C4-2B (cell line): ENCODE measurements around the gene GIPC3.
"Not testable (repeated sequence)": the region's sequence is repeated elsewhere in the genome, so short reads cannot be mapped to it uniquely, and the experiment has no call there.

Experiments used
- H3K27ac ChIP-seq: fragments of 450-650 bp; 2 replicates; pipeline ENCODE4 v1.5.1; 2017
- ZFX ChIP-seq: fragments of 450-650 bp; IDR thresholded peaks from 2 replicates; pipeline ENCODE4 v1.6.1; 2017
- TF ChIP-seq, protein P1 (sequence below): fragments of 450-650 bp; conservative IDR thresholded peaks from 2 replicates; pipeline ENCODE4 v1.5.1; 2017; ENCODE audit warnings: mild to moderate bottlenecking

Gene GIPC3

GRCh38 chr19:3626473-3627350 is 41.4 kb downstream of the GIPC3 start, which contains the start of gene CACTIN:
CACTIN (minus strand) TSS chr19:3626790; CDS start chr19:3626762, 28 bp downstream.
- H3K27ac ChIP-seq, result peak within 1 kb of the TSS; percentile 84
- TF ChIP-seq, protein P1, sequence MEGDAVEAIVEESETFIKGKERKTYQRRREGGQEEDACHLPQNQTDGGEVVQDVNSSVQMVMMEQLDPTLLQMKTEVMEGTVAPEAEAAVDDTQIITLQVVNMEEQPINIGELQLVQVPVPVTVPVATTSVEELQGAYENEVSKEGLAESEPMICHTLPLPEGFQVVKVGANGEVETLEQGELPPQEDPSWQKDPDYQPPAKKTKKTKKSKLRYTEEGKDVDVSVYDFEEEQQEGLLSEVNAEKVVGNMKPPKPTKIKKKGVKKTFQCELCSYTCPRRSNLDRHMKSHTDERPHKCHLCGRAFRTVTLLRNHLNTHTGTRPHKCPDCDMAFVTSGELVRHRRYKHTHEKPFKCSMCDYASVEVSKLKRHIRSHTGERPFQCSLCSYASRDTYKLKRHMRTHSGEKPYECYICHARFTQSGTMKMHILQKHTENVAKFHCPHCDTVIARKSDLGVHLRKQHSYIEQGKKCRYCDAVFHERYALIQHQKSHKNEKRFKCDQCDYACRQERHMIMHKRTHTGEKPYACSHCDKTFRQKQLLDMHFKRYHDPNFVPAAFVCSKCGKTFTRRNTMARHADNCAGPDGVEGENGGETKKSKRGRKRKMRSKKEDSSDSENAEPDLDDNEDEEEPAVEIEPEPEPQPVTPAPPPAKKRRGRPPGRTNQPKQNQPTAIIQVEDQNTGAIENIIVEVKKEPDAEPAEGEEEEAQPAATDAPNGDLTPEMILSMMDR, result no peak
- peak; percentile 48; the same call in 1 of the 2 replicates for TF ChIP-seq ZFX

DNA sequence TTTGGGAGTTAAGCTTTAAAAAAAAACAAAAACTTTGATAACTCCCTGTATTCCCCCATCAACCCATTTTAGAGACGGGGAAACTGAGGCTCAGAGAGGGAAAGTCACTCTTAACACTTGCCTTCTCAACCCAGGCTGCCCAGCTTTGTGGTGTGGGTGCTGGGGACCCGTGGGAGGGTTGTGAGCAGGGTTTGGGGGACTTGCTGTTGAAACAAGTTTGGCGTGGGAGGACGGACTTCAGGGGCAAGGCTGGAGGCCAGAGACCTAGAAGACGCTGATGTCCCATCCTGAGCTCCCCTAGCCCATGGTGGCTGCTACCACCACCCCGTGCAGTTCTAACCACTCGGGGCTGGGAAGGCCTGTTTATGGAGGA is 42.1 kb downstream of the GIPC3 start:
- peak overlapping the region; percentile 84 for H3K27ac ChIP-seq

GRCh38 chr19:3628766-3629165 is 43.5 kb downstream of the GIPC3 start:
- H3K27ac ChIP-seq, result not testable (repeated sequence)

More for the DNA sequence above, 42.1 kb downstream of the GIPC3 start:
- TF ChIP-seq ZFX, result no peak
- TF ChIP-seq, protein P1, result no peak

GRCh38 chr19:3631053-3631861 is 46.0 kb downstream of the GIPC3 start:
- no peak for TF ChIP-seq ZFX
- TF ChIP-seq, protein P1, result no peak

GRCh38 chr19:3632098-3632497 is 46.8 kb downstream of the GIPC3 start:
- H3K27ac ChIP-seq, result no peak overlapping the region
- TF ChIP-seq, protein P1, result no peak
- no peak for TF ChIP-seq ZFX

More at GRCh38 chr19:3631053-3631861, 46.0 kb downstream of the GIPC3 start:
- H3K27ac ChIP-seq, result no peak overlapping the region

GRCh38 chr19:3632739-3633558 is 47.7 kb downstream of the GIPC3 start:
- H3K27ac ChIP-seq, result no peak overlapping the region
- TF ChIP-seq ZFX, result no peak
- TF ChIP-seq, protein P1, result no peak

- no peak for TF ChIP-seq ZFX
- TF ChIP-seq, protein P1, result no peak
Measured at GRCh38 chr19:3633559-3633988, 48.3 kb downstream of the GIPC3 start.

More at GRCh38 chr19:3633559-3633988, 48.3 kb downstream of the GIPC3 start:
- no peak overlapping the region for H3K27ac ChIP-seq
